ENCODE measurements around the gene HNRNPF. TPM values are rescaled to one million over a fixed set of nuclear protein-coding genes. Genes with fewer than 3 reads are reported as not detected.

HNRNPF gene
- total and polyA plus RNA-seq, 4 donors, result 79.1 to 237 (median 176) TPM

- TF ChIP-seq, protein P1, sequence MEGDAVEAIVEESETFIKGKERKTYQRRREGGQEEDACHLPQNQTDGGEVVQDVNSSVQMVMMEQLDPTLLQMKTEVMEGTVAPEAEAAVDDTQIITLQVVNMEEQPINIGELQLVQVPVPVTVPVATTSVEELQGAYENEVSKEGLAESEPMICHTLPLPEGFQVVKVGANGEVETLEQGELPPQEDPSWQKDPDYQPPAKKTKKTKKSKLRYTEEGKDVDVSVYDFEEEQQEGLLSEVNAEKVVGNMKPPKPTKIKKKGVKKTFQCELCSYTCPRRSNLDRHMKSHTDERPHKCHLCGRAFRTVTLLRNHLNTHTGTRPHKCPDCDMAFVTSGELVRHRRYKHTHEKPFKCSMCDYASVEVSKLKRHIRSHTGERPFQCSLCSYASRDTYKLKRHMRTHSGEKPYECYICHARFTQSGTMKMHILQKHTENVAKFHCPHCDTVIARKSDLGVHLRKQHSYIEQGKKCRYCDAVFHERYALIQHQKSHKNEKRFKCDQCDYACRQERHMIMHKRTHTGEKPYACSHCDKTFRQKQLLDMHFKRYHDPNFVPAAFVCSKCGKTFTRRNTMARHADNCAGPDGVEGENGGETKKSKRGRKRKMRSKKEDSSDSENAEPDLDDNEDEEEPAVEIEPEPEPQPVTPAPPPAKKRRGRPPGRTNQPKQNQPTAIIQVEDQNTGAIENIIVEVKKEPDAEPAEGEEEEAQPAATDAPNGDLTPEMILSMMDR (IDR thresholded peaks at IDR 0.05; ENCODE audit: control extremely low read depth, extremely low read depth), result no peak
- H3K27me3 ChIP-seq (ENCODE audit: control insufficient read depth in 3 of 3, insufficient read depth in 3 of 3, low read length in 2 of 3), result peaks cover 0 to 2% (median 0%) of the 10 kb centered on the region in 3 donors
- no peaks in the 10 kb centered on the region for H3K36me3 ChIP-seq (ENCODE audit: control insufficient read depth in 4 of 4, insufficient read depth in 4 of 4, low read length in 4 of 4)
- H3K9ac ChIP-seq (ENCODE audit: insufficient read depth in 1 of 2, low read length in 2 of 2), result no peak overlapping the region
- ATAC-seq (ENCODE audit: insufficient read depth, low FRiP score) (no peak), DNase-seq (no peak)
- H3K9me3 ChIP-seq (ENCODE audit: control insufficient read depth in 4 of 4, insufficient read depth in 3 of 4, low read length in 3 of 4), result no peaks in the 10 kb centered on the region
- H3K4me3 ChIP-seq, result no peak overlapping the region
- H3K27ac ChIP-seq (ENCODE audit: low read depth in 1 of 2, low read length in 1 of 2), result no peak overlapping the region
- H3K4me1 ChIP-seq (ENCODE audit: control insufficient read depth in 5 of 5, insufficient read depth in 5 of 5, low read length in 5 of 5), result no peaks in the 10 kb centered on the region
- WGBS, 2 donors, result 73 to 80% methylated on average over 4 of the region's 4 CpGs
Observed at GRCh38 chr10:43355749-43356371, 53.1 kb downstream of the HNRNPF start.

- peaks cover 0 to 6% (median 2%) of the 10 kb centered on the region in 3 donors for H3K27me3 ChIP-seq (ENCODE audit: control insufficient read depth in 3 of 3, insufficient read depth in 3 of 3, low read length in 2 of 3)
- H3K27ac ChIP-seq (ENCODE audit: low read depth in 1 of 2, low read length in 1 of 2), result no peak overlapping the region
- TF ChIP-seq, protein P1 (IDR thresholded peaks at IDR 0.05; ENCODE audit: control extremely low read depth, extremely low read depth), result no peak
- ATAC-seq (ENCODE audit: insufficient read depth, low FRiP score), result no peak
- 30 to 47% methylated on average over 2 of the region's 2 CpGs for WGBS, 2 donors
- no peak overlapping the region for H3K9ac ChIP-seq (ENCODE audit: insufficient read depth in 1 of 2, low read length in 2 of 2)
- H3K36me3 ChIP-seq (ENCODE audit: control insufficient read depth in 4 of 4, insufficient read depth in 4 of 4, low read length in 4 of 4), result no peaks in the 10 kb centered on the region
- no peak overlapping the region for H3K4me3 ChIP-seq
- H3K4me1 ChIP-seq (ENCODE audit: control insufficient read depth in 5 of 5, insufficient read depth in 5 of 5, low read length in 5 of 5), result no peaks in the 10 kb centered on the region
- no peak for DNase-seq
- no peaks in the 10 kb centered on the region for H3K9me3 ChIP-seq (ENCODE audit: control insufficient read depth in 4 of 4, insufficient read depth in 3 of 4, low read length in 3 of 4)
Observed at GRCh38 chr10:43354879-43355380, 54.1 kb downstream of the HNRNPF start.

GRCh38 chr10:43354330-43354635, 54.7 kb downstream of the HNRNPF start:
- DNase-seq, result no peak
- Histone ChIP-seq H3K4me1 (ENCODE audit: control insufficient read depth in 5 of 5, insufficient read depth in 5 of 5, low read length in 5 of 5) (no peaks in the 10 kb centered on the region), H3K27me3 (ENCODE audit: control insufficient read depth in 3 of 3, insufficient read depth in 3 of 3, low read length in 2 of 3) (peaks cover 0 to 6% (median 2%) of the 10 kb centered on the region in 3 donors), H3K36me3 (ENCODE audit: control insufficient read depth in 4 of 4, insufficient read depth in 4 of 4, low read length in 4 of 4) (no peaks in the 10 kb centered on the region), H3K27ac (ENCODE audit: low read depth in 1 of 2, low read length in 1 of 2) (no peak overlapping the region), H3K9me3 (ENCODE audit: control insufficient read depth in 4 of 4, insufficient read depth in 3 of 4, low read length in 3 of 4) (no peaks in the 10 kb centered on the region), H3K4me3 (no peak overlapping the region), H3K9ac (ENCODE audit: insufficient read depth in 1 of 2, low read length in 2 of 2) (no peak overlapping the region)
- TF ChIP-seq, protein P1 (IDR thresholded peaks at IDR 0.05; ENCODE audit: control extremely low read depth, extremely low read depth), result no peak
- no peak for ATAC-seq (ENCODE audit: insufficient read depth, low FRiP score)
- 75 to 84% methylated on average over 2 of the region's 2 CpGs for WGBS, 2 donors

Data from lung (tissue), 12 donors.